Liver (tissue), 9 donors: ENCODE data around the gene ATP6V0E1. TPM values are rescaled to one million over a fixed set of nuclear protein-coding genes. Genes with fewer than 3 reads are reported as not detected.

Experiments used
- DNase-seq: peaks from one replicate; pipeline ENCODE4 v3.0.0-alpha.2; 2017; ENCODE audit warnings: low spot score
- H3K27ac ChIP-seq, 2 donors: one replicate each; pipeline ENCODE4 v1.7.0; 2013; ENCODE audit warnings: inconsistent platforms in 2 of 2, low read length in 2 of 2, control low read depth in 1 of 2, low read depth in 1 of 2, mild to moderate bottlenecking in 1 of 2
- H3K27me3 ChIP-seq, 4 donors: one replicate each; pipeline versions ENCODE4 v1.6.1 to v1.7.0; 2013; ENCODE audit warnings: low read length in 3 of 4, inconsistent platforms in 1 of 4, mild to moderate bottlenecking in 1 of 4, moderate library complexity in 1 of 4; ENCODE audit not compliant: control insufficient read depth in 4 of 4, insufficient read depth in 4 of 4
- H3K36me3 ChIP-seq, 4 donors: one replicate each; pipeline versions ENCODE4 v1.6.1 to v1.7.0; 2013; ENCODE audit warnings: low read length in 3 of 4, mild to moderate bottlenecking in 3 of 4, low read depth in 1 of 4, moderate library complexity in 1 of 4; ENCODE audit not compliant: control insufficient read depth in 4 of 4, insufficient read depth in 3 of 4
- H3K4me1 ChIP-seq, 4 donors: one replicate each; pipeline versions ENCODE4 v1.6.1 to v1.7.0; 2013; ENCODE audit warnings: low read length in 3 of 4, mild to moderate bottlenecking in 3 of 4, moderate library complexity in 1 of 4; ENCODE audit not compliant: control insufficient read depth in 4 of 4, insufficient read depth in 4 of 4
- H3K4me3 ChIP-seq, 3 donors: one replicate each; pipeline versions ENCODE4 v1.6.1 to v1.7.0; 2013; ENCODE audit warnings: low read length in 3 of 3, control low read depth in 1 of 3, low read depth in 1 of 3, mild to moderate bottlenecking in 1 of 3
- H3K9ac ChIP-seq, 2 donors: one replicate each; pipeline ENCODE4 v1.7.0; 2013; ENCODE audit warnings: low read length in 2 of 2, mild to moderate bottlenecking in 2 of 2, moderate library complexity in 2 of 2, control low read depth in 1 of 2, low read depth in 1 of 2
- H3K9me3 ChIP-seq, 4 donors: one replicate each; pipeline versions ENCODE4 v1.6.1 to v1.7.0; 2013; ENCODE audit warnings: low read length in 3 of 4; ENCODE audit not compliant: control insufficient read depth in 4 of 4
- ATF3 ChIP-seq: IDR thresholded peaks from 2 replicates; pipeline ENCODE4 v1.6.1; 2016; ENCODE audit warnings: antibody characterized with exemption
- CTCF ChIP-seq: fragments of 150-350 bp; IDR thresholded peaks from 2 replicates; pipeline ENCODE4 v1.5.1; 2017; ENCODE audit warnings: improper control_type of control experiment, low read depth, low read length; ENCODE audit not compliant: missing input control
- EGR1 ChIP-seq, 2 donors: IDR thresholded peaks; 2 replicates each; pipeline ENCODE4 v1.6.1; 2016 to 2018; ENCODE audit warnings: antibody characterized with exemption in 2 of 2, low read depth in 2 of 2
- FOXA1 ChIP-seq: IDR thresholded peaks from 2 replicates; pipeline ENCODE4 v1.6.1; 2016; ENCODE audit warnings: antibody characterized with exemption
- FOXA2 ChIP-seq: IDR thresholded peaks from 2 replicates; pipeline ENCODE4 v1.6.1; 2016; ENCODE audit warnings: antibody characterized with exemption
- GABPA ChIP-seq, 2 donors: IDR thresholded peaks in 1 of 2; conservative IDR thresholded peaks in 1 of 2; 2 replicates each; pipeline ENCODE4 v1.6.1; 2016; ENCODE audit warnings: antibody characterized with exemption in 2 of 2, mild to moderate bottlenecking in 1 of 2, moderate library complexity in 1 of 2
- HNF4A ChIP-seq, 2 donors: conservative IDR thresholded peaks; 2 replicates each; pipeline ENCODE4 v1.6.1; 2016; ENCODE audit warnings: antibody characterized with exemption in 2 of 2, mild to moderate bottlenecking in 2 of 2
- HNF4G ChIP-seq: IDR thresholded peaks from 2 replicates; pipeline ENCODE4 v1.6.1; 2016; ENCODE audit warnings: antibody characterized with exemption
- JUND ChIP-seq, 2 donors: IDR thresholded peaks; 2 replicates each; pipeline ENCODE4 v1.6.1; 2016; ENCODE audit warnings: antibody characterized with exemption in 2 of 2
- NR2F2 ChIP-seq: IDR thresholded peaks from 2 replicates; pipeline ENCODE4 v1.6.1; 2016; ENCODE audit warnings: antibody characterized with exemption
- RAD21 ChIP-seq, 2 donors: IDR thresholded peaks; 2 replicates each; pipeline ENCODE4 v1.6.1; 2016; ENCODE audit warnings: antibody characterized with exemption in 2 of 2, mild to moderate bottlenecking in 2 of 2
- REST ChIP-seq: IDR thresholded peaks from 2 replicates; pipeline ENCODE4 v1.6.1; 2016; ENCODE audit warnings: antibody characterized with exemption, mild to moderate bottlenecking
- RXRA ChIP-seq, 2 donors: IDR thresholded peaks; 2 replicates each; pipeline ENCODE4 v1.6.1; 2017 to 2018; ENCODE audit warnings: antibody characterized with exemption in 2 of 2, mild to moderate bottlenecking in 1 of 2
- SP1 ChIP-seq: IDR thresholded peaks from 2 replicates; pipeline ENCODE4 v1.6.1; 2018; ENCODE audit warnings: antibody characterized with exemption, mild to moderate bottlenecking
- TAF1 ChIP-seq: conservative IDR thresholded peaks from 2 replicates; pipeline ENCODE4 v1.6.1; 2016; ENCODE audit warnings: antibody characterized with exemption, mild to moderate bottlenecking
- YY1 ChIP-seq: IDR thresholded peaks from 2 replicates; pipeline ENCODE4 v1.6.1; 2016; ENCODE audit warnings: antibody characterized with exemption, mild to moderate bottlenecking
- ZBTB33 ChIP-seq: IDR thresholded peaks from 2 replicates; pipeline ENCODE4 v1.6.1; 2016; ENCODE audit warnings: antibody characterized with exemption
- WGBS: extraction: QIAGEN DNeasy Blood & Tissue Kit; methylation state at CpG from one replicate; pipeline ENCODE4 v1.1.7; 2013; 5-methylcytosine and 5-hydroxymethylcytosine counted together
- polyA plus RNA-seq, 2 donors: library from polyadenylated mRNA; stranded (reverse) in 1 of 2; unstranded in 1 of 2; fragments of 200-250 nt in 1 of 2; fragments of >200 nt in 1 of 2; fragmentation: Nextera tagmentation in 1 of 2; extraction: Ambion mirVana in 1 of 2; gene quantifications; one replicate each; pipeline versions ENCODE4 v1.2.1 to v1.2.3, GENCODE V29; 2013 to 2015
- total RNA-seq, 2 donors: library from RNA; depleted of rRNA; stranded (reverse); fragments of >200 nt; gene quantifications; one replicate each; pipeline ENCODE4 v1.2.3, GENCODE V29; 2014
- donor health status: healthy.
- donor health status: healthy.
- donor health status: healthy.
- donor health status: healthy.
- donor health status: healthy.

The ATP6V0E1 gene
- total and polyA plus RNA-seq, 4 donors, result 56.6 to 396 (median 111) TPM

GRCh38 chr5:173001229-173001841, 17.8 kb downstream of the ATP6V0E1 start:
- Histone ChIP-seq H3K36me3 (peaks cover 0 to 5% (median under 1%) of the 10 kb centered on the region in 4 donors), H3K27me3 (no peaks in the 10 kb centered on the region), H3K4me1 (peaks cover 0 to 12% (median 2%) of the 10 kb centered on the region in 4 donors), H3K27ac (no peak overlapping the region), H3K9ac (no peak overlapping the region), H3K9me3 (no peaks in the 10 kb centered on the region), H3K4me3 (no peak overlapping the region)
- 90% methylated on average over 9 of the region's 9 CpGs for WGBS
- no peak for TF ChIP-seq ATF3
- TF ChIP-seq JUND (IDR thresholded peaks at IDR 0.05), result no peak
- no peak for TF ChIP-seq GABPA (IDR thresholded peaks at IDR 0.05 in 1 of 2, conservative IDR thresholded peaks at IDR 0.05 in 1 of 2)
- TF ChIP-seq NR2F2, result no peak
- TF ChIP-seq TAF1, result no peak
- TF ChIP-seq FOXA1, result no peak
- no peak for DNase-seq

GRCh38 chr5:173003360-173003759, 19.8 kb downstream of the ATP6V0E1 start:
- Histone ChIP-seq H3K9ac (no peak overlapping the region), H3K4me3 (no peak overlapping the region), H3K27ac (no peak overlapping the region), H3K36me3 (peaks cover 0 to 3% (median 0%) of the 10 kb centered on the region in 4 donors), H3K9me3 (no peaks in the 10 kb centered on the region), H3K27me3 (no peaks in the 10 kb centered on the region), H3K4me1 (peaks cover 0 to 15% (median 2%) of the 10 kb centered on the region in 4 donors)
- TF ChIP-seq RXRA (IDR thresholded peaks at IDR 0.05) (no peak), ZBTB33 (no peak), HNF4A (conservative IDR thresholded peaks at IDR 0.05) (no peak), HNF4G (no peak), NR2F2 (no peak), EGR1 (IDR thresholded peaks at IDR 0.05; ENCODE audit: low read depth in 2 of 2) (no peak), GABPA (IDR thresholded peaks at IDR 0.05 in 1 of 2, conservative IDR thresholded peaks at IDR 0.05 in 1 of 2) (no peak), TAF1 (no peak), REST (no peak), ATF3 (no peak), YY1 (no peak), SP1 (no peak), FOXA1 (no peak), JUND (IDR thresholded peaks at IDR 0.05) (no peak), CTCF (no peak), FOXA2 (no peak), RAD21 (IDR thresholded peaks at IDR 0.05) (no peak)
- no peak for DNase-seq
- 85% methylated on average over 3 of the region's 3 CpGs for WGBS
